HepG2 (cell line): ENCODE results near the gene NR2F1. TPM values are rescaled to one million over a fixed set of nuclear protein-coding genes. Genes with fewer than 3 reads are reported as not detected.

Source experiments
- ATAC-seq: fragments of 200-7000 bp; cut with Tn5 transposase; 3 replicates; pipeline ENCODE4 v1.9.1; 2020; ENCODE audit warnings: mild to moderate bottlenecking, moderate library complexity
- BruUV-seq: library from RNA; stranded (reverse); fragments of 400-500 nt; replicated peaks from 2 replicates; lab custom pipeline; 2021; lab: Mats Ljungman, UMichigan
- CTCF ChIA-PET: fragments of 300-600 bp; formaldehyde crosslinking; extraction: SDS; loops from one replicate; lab custom pipeline; 2021; ENCODE audit warnings: low total read pairs, inconsistent platforms, low intra/inter-chr PET ratio; lab: Yijun Ruan, JAX
- POLR2A ChIA-PET: fragments of 350-600 bp; sonication (Branson Sonifier 250); formaldehyde crosslinking; loops from one replicate; lab custom pipeline; 2020; ENCODE audit warnings: antibody characterized with exemption, inconsistent platforms; lab: Yijun Ruan, JAX
- DNase-seq: peaks from one replicate; pipeline ENCODE4 v3.0.0-alpha.2; 2015; ENCODE audit warnings: low spot score
- FAIRE-seq: peaks from 3 replicates; lab custom pipeline; 2011; peaks lifted over from hg19 to GRCh38; lab: Jason Lieb, UNC
- H2AFZ ChIP-seq: one replicate; pipeline ENCODE4 v1.6.1; 2011; ENCODE audit warnings: low read length, inconsistent platforms
- H3K27ac ChIP-seq: fragments of 300-600 bp; 3 replicates; pipeline ENCODE4 v1.8.0; 2011; ENCODE audit warnings: mixed run types, mild to moderate bottlenecking, mixed read lengths, low read length, inconsistent platforms; ENCODE audit not compliant: insufficient read depth; ENCODE audit errors: extremely low read length
- H3K27me3 ChIP-seq, 2 experiments: fragments of 200-600 bp in 1 of 2; 2 replicates in 1 of 2; 3 replicates in 1 of 2; pipeline versions ENCODE4 v1.6.0 to v1.8.0; 2011; ENCODE audit warnings: low read length in 2 of 2, mild to moderate bottlenecking in 2 of 2, moderate library complexity in 2 of 2, inconsistent platforms in 1 of 2; ENCODE audit not compliant: insufficient read depth in 2 of 2, control insufficient read depth in 1 of 2
- H3K36me3 ChIP-seq, 2 experiments: fragments of 200-600 bp in 1 of 2; replicated peaks in 1 of 2; 2 replicates in 1 of 2; 3 replicates in 1 of 2; pipeline versions ENCODE4 v1.5.1 to v1.8.0; 2011; ENCODE audit warnings: low read length in 2 of 2, inconsistent platforms in 1 of 2; ENCODE audit not compliant: insufficient read depth in 2 of 2, control insufficient read depth in 1 of 2
- H3K4me1 ChIP-seq: 2 replicates; pipeline ENCODE4 v1.5.1; 2012; ENCODE audit warnings: low read length, inconsistent platforms; ENCODE audit not compliant: insufficient read depth
- H3K4me2 ChIP-seq: 2 replicates; pipeline ENCODE4 v1.6.0; 2011; ENCODE audit warnings: low read depth, low read length, inconsistent platforms
- H3K4me3 ChIP-seq, 3 experiments: fragments of 200-600 bp in 1 of 3; sonication (generic), shearing (Covaris generic) in 1 of 3; replicated peaks in 1 of 3; 2 replicates each; pipeline ENCODE4 v1.5.1; 2011 to 2016; ENCODE audit warnings: low read length in 3 of 3, inconsistent platforms in 2 of 3, low read depth in 2 of 3, mild to moderate bottlenecking in 2 of 3, control low read depth in 1 of 3, mixed read lengths in 1 of 3; ENCODE audit not compliant: insufficient read depth in 1 of 3
- H3K79me2 ChIP-seq: one replicate; pipeline ENCODE4 v1.6.1; 2011; ENCODE audit warnings: low read length, inconsistent platforms; ENCODE audit not compliant: insufficient read depth
- H3K9ac ChIP-seq: 2 replicates; pipeline ENCODE4 v1.6.0; 2011; ENCODE audit warnings: mild to moderate bottlenecking, low read depth, low read length, inconsistent platforms; ENCODE audit not compliant: insufficient read depth
- H3K9me3 ChIP-seq: 2 replicates; pipeline ENCODE4 v1.5.1; 2012; ENCODE audit warnings: mild to moderate bottlenecking, low read length
- H4K20me1 ChIP-seq: 2 replicates; pipeline ENCODE4 v1.6.0; 2011; ENCODE audit warnings: inconsistent platforms, mild to moderate bottlenecking, low read length, moderate library complexity; ENCODE audit not compliant: insufficient read depth
- AGO2 ChIP-seq: fragments of 200-400 bp; formaldehyde crosslinking; optimal IDR thresholded peaks from 2 replicates; pipeline ENCODE3; 2017; ENCODE audit warnings: mild to moderate bottlenecking, low read depth, low read length, moderate library complexity
- LRRFIP1 ChIP-seq: sonication (generic); formaldehyde crosslinking; conservative IDR thresholded peaks from 2 replicates; pipeline ENCODE4 v1.4.0; 2020; ENCODE audit warnings: missing genetic modification reagents
- WGBS: methylation state at CpG from one replicate; pipeline ENCODE4 v1.1.6; 2017; ENCODE audit warnings: low lambda C conversion rate; 5-methylcytosine and 5-hydroxymethylcytosine counted together
- in situ Hi-C: cut with HindIII; loops from 2 replicates; pipeline ENCODE4 v1.10.0; 2017; ENCODE audit warnings: low pct_unique_long_range_greater_than_20kb; ENCODE audit not compliant: extremely low pct_ligation_motif_present
- intact Hi-C: fragments of 100-400 bp; cut with micrococcal nuclease; formaldehyde crosslinking; loops from one replicate; pipeline ENCODE4 v1.10.0; 2022; ENCODE audit not compliant: unreplicated experiment
- polyA plus RNA-seq, 8 experiments: library from polyadenylated mRNA; depleted of rRNA in 3 of 8; stranded (reverse) in 7 of 8; unstranded in 1 of 8; fragments of >200 nt; fragmentation: Illumina TruSeq in 4 of 8; extraction: Trizol in 4 of 8; gene quantifications; 2 replicates each; pipeline versions ENCODE4 v1.2.1 to v1.2.3, GENCODE V29; 2011 to 2016; ENCODE audit warnings: low read depth in 4 of 8, missing spikeins in 1 of 8, mixed read lengths in 1 of 8; ENCODE audit not compliant: insufficient read depth in 1 of 8
- total RNA-seq, 5 experiments: library from RNA; depleted of rRNA; stranded (reverse); fragments of >200 nt; fragmentation: Illumina TruSeq; extraction: Trizol; gene quantifications; 2 replicates each; pipeline ENCODE4 v1.2.3, GENCODE V29; 2016; ENCODE audit warnings: low read depth in 1 of 5

The NR2F1 gene
- total and polyA plus RNA-seq, 2 of the 13 experiments (the other 11 are each of a cell fraction or from before 2014, with no cell fraction given), result 17.1 to 59.7 TPM

GRCh38 chr5:93601802-93602155 is 18.8 kb downstream of the NR2F1 start:
- Histone ChIP-seq H3K9me3 (no peaks in the 10 kb centered on the region), H3K4me3 (no peak overlapping the region), H3K27me3 (peaks cover 2 to 48% of the 10 kb centered on the region in 2 experiments; a peak in 4 of 5 replicates), H3K36me3 (no peaks in the 10 kb centered on the region), H3K4me1 (peaks cover 31% of the 10 kb centered on the region), H3K9ac (no peak overlapping the region), H3K4me2 (no peak overlapping the region), H3K79me2 (no peaks in the 10 kb centered on the region), H2AFZ (no peak overlapping the region), H4K20me1 (no peaks in the 10 kb centered on the region), H3K27ac (no peak overlapping the region)
- WGBS, result 85% methylated on average over 9 of the region's 9 CpGs
- ATAC-seq (no peak), FAIRE-seq (no peak), DNase-seq (no peak)
- in situ Hi-C loops, result no loop called here
- POLR2A ChIA-PET, result no interaction called here
- CTCF ChIA-PET, result no interaction called here
- BruUV-seq, result no TSS peak
- no peak for TF ChIP-seq LRRFIP1 (CRISPR knock-in tag)
- intact Hi-C loops, result no loop called here

GRCh38 chr5:93602241-93603077 is 19.4 kb downstream of the NR2F1 start:
- no peak overlapping the region for H3K4me3 ChIP-seq
- no peaks in the 10 kb centered on the region for H3K36me3 ChIP-seq
- no TSS peak for BruUV-seq
- 74% methylated on average over 33 of the region's 39 CpGs for WGBS
- FAIRE-seq (no peak), ATAC-seq (no peak), DNase-seq (no peak)
- CTCF ChIA-PET, result no interaction called here
- no peaks in the 10 kb centered on the region for H3K9me3 ChIP-seq
- in situ Hi-C loops (no loop called here), intact Hi-C loops (no loop called here)
- H4K20me1 ChIP-seq, result no peaks in the 10 kb centered on the region
- peaks cover 29% of the 10 kb centered on the region for H3K4me1 ChIP-seq
- no peak for TF ChIP-seq AGO2
- no peaks in the 10 kb centered on the region for H3K79me2 ChIP-seq
- no peak overlapping the region for H3K27ac ChIP-seq
- no peak overlapping the region for H3K9ac ChIP-seq
- POLR2A ChIA-PET, result no interaction called here
- peaks cover 2 to 48% of the 10 kb centered on the region in 2 experiments; a peak in 4 of 5 replicates for H3K27me3 ChIP-seq
- no peak overlapping the region for H3K4me2 ChIP-seq
- no peak overlapping the region for H2AFZ ChIP-seq
